ENCODE results near the gene ADGRF1. TPM values are rescaled to one million over a fixed set of nuclear protein-coding genes. Genes with fewer than 3 reads are reported as not detected.

The ADGRF1 gene
- total and polyA plus RNA-seq, 2 donors (not counting 3 experiments of a cell fraction or from before 2014, with no cell fraction given), result not detected

DNA sequence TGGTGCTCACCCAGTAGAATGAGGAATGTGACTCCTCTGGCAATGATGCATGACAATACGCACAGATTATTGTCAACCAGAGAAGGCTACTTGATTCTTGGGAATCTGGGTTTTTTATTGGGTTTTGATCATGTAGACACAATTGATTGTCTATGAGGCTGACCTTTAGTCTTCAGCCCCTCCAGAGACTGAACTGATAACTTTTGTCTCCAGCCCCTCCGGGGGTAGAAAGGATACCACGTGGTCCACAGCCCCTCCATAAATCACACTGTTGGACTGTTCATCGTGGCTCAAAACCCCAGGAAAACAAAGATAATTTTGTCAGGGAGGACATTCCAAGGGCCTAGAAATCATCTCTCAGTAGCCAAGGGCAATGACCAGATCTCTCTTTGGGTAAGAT lies 62.9 kb downstream of the ADGRF1 start:
- Histone ChIP-seq H3K4me3 (replicated peaks in 1 of 3; ENCODE audit: insufficient read depth in 1 of 3, low read depth in 1 of 3, low read length in 3 of 3) (no peak overlapping the region), H3K4me2 (ENCODE audit: insufficient read depth, low read length) (no peak overlapping the region), H2AFZ (ENCODE audit: low read depth, low read length) (no peak overlapping the region), H3K79me2 (ENCODE audit: control insufficient read depth, insufficient read depth, low read length) (no peaks in the 10 kb centered on the region), H3K27me3 (ENCODE audit: control insufficient read depth in 2 of 2, insufficient read depth in 2 of 2, low read length in 2 of 2) (no peaks in the 10 kb centered on the region), H3K4me1 (ENCODE audit: control insufficient read depth, extremely low read depth, insufficient read depth, low read length) (no peaks in the 10 kb centered on the region), H3K36me3 (ENCODE audit: control insufficient read depth in 2 of 2, extremely low read depth in 1 of 2, insufficient read depth in 2 of 2, low read length in 2 of 2) (no peaks in the 10 kb centered on the region), H4K20me1 (replicated peaks; ENCODE audit: control insufficient read depth, extremely low read depth, insufficient read depth, low read length) (no peaks in the 10 kb centered on the region), H3K9me3 (replicated peaks; ENCODE audit: control insufficient read depth, insufficient read depth, low read length) (no peaks in the 10 kb centered on the region), H3K27ac (ENCODE audit: insufficient read depth, low read depth, low read length) (no peak overlapping the region), H3K9me1 (replicated peaks; ENCODE audit: control insufficient read depth, extremely low read depth, insufficient read depth, low read length) (no peaks in the 10 kb centered on the region), H3K9ac (replicated peaks; ENCODE audit: extremely low read depth, insufficient read depth, low read length) (no peak overlapping the region)
- DNase-seq (ENCODE audit: low read depth, low spot score) (no peak), FAIRE-seq (no peak)
- dilution Hi-C loops (cut with MboI; ENCODE audit: extremely low pct_ligation_motif_present, low sequenced_read_pairs) (no loop called here), intact Hi-C loops (cut with micrococcal nuclease) (no loop called here)
- BruUV-seq (replicated peaks), result no TSS peak
- ChIA-PET POLR2A (no interaction called here), CTCF (no interaction called here)
- TF ChIP-seq POLR2AphosphoS5 (IDR thresholded peaks at IDR 0.05; ENCODE audit: insufficient read depth, low read depth, low read length) (no peak), POLR2A (IDR thresholded peaks at IDR 0.05; ENCODE audit: low read depth, low read length) (no peak), FOS (IDR thresholded peaks at IDR 0.05; ENCODE audit: borderline replicate concordance, insufficient read depth, low read length) (no peak), EZH2 (IDR thresholded peaks at IDR 0.05; ENCODE audit: borderline replicate concordance, low read depth, low read length, severe bottlenecking) (no peak), JUN (IDR thresholded peaks at IDR 0.05; ENCODE audit: borderline replicate concordance, insufficient read depth, insufficient read length, low read depth) (no peak), GATA2 (IDR thresholded peaks at IDR 0.05; ENCODE audit: insufficient read depth, insufficient read length, low read depth, low read length) (no peak)
- TF ChIP-seq, protein P1, sequence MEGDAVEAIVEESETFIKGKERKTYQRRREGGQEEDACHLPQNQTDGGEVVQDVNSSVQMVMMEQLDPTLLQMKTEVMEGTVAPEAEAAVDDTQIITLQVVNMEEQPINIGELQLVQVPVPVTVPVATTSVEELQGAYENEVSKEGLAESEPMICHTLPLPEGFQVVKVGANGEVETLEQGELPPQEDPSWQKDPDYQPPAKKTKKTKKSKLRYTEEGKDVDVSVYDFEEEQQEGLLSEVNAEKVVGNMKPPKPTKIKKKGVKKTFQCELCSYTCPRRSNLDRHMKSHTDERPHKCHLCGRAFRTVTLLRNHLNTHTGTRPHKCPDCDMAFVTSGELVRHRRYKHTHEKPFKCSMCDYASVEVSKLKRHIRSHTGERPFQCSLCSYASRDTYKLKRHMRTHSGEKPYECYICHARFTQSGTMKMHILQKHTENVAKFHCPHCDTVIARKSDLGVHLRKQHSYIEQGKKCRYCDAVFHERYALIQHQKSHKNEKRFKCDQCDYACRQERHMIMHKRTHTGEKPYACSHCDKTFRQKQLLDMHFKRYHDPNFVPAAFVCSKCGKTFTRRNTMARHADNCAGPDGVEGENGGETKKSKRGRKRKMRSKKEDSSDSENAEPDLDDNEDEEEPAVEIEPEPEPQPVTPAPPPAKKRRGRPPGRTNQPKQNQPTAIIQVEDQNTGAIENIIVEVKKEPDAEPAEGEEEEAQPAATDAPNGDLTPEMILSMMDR (IDR thresholded peaks at IDR 0.05; ENCODE audit: extremely low read depth in 1 of 2, insufficient read depth in 1 of 2, low read depth in 1 of 2, low read length in 2 of 2), result no peak
